ENCODE results near the gene MGRN1. TPM values are rescaled to one million over a fixed set of nuclear protein-coding genes. Genes with fewer than 3 reads are reported as not detected.

MGRN1 gene
- total RNA-seq, 1 experiment from 2014 or later: 61.3 TPM

DNA sequence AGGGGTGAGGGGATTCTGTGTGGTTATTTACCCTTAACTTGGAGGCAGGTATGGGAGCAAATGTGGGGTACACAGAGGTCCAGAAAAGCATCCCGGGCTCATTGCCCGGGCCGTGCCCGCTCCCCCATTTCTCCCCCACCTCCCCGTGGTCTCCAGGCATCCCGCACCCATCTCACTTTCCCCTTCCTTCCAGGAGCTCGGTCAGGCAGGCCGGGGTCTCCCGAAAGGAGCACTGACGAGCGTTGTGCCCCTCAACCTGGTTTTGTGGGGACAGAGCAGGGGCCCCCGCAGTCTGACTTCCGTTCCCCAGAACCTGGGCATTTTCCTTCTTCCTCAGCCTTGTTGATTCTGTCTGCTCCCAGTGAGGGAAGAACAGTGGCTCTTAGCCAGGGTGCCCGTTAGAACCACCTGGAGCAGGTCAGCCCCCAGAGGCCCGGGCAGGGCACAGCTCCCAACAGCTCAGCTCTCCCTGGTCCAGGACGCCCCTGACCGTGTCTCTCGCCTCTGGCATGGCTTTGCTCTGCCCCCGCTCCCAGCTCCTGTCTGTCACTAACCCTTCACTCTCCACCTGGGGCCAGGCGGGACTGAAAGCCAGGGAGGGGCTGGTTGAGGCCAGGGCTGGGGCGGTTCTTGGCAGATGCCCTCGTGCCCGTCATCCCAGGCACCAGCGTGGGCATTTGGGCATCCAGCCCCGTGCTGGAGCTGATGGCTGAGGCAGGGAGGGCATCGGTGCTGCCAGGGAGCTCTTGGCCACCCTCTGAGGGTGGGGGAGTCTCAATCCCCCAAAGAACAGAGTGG is 56.2 kb downstream of the MGRN1 start:
- H3K9me3 Mint-ChIP-seq (ENCODE audit: unreplicated experiment): no peaks in the 10 kb centered on the region
- BruUV-seq (replicated peaks): TSS peak; percentile 54
- CTCF ChIA-PET: interaction anchor here (0.6 to 3.5 kb wide), 3 partner anchors 47 to 56 kb away, joined by 4 to 18 read pairs (median 4); partner anchors contain the start of genes ANKS3, DNAAF8 and MGRN1
- TF ChIP-seq, protein P1, sequence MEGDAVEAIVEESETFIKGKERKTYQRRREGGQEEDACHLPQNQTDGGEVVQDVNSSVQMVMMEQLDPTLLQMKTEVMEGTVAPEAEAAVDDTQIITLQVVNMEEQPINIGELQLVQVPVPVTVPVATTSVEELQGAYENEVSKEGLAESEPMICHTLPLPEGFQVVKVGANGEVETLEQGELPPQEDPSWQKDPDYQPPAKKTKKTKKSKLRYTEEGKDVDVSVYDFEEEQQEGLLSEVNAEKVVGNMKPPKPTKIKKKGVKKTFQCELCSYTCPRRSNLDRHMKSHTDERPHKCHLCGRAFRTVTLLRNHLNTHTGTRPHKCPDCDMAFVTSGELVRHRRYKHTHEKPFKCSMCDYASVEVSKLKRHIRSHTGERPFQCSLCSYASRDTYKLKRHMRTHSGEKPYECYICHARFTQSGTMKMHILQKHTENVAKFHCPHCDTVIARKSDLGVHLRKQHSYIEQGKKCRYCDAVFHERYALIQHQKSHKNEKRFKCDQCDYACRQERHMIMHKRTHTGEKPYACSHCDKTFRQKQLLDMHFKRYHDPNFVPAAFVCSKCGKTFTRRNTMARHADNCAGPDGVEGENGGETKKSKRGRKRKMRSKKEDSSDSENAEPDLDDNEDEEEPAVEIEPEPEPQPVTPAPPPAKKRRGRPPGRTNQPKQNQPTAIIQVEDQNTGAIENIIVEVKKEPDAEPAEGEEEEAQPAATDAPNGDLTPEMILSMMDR (IDR thresholded peaks at IDR 0.05; ENCODE audit: unreplicated experiment): no peak
- peaks cover 60% of the 10 kb centered on the region for H3K36me3 Mint-ChIP-seq (ENCODE audit: insufficient read depth, unreplicated experiment)
- POLR2A ChIA-PET: interaction anchor here (0.7 to 2.5 kb wide), 15 partner anchors 8 to 262 kb away, joined by 3 to 30 read pairs (median 7); partner anchors contain the start of genes ANKS3, DNAAF8, MGRN1 and NUDT16L1
- peaks cover 15% of the 10 kb centered on the region for H3K4me1 Mint-ChIP-seq (ENCODE audit: insufficient read depth, unreplicated experiment)
- intact Hi-C loops (cut with micrococcal nuclease): no loop called here
- peak overlapping the region; percentile 97 for H3K27ac Mint-ChIP-seq (ENCODE audit: low read depth, unreplicated experiment)
- H3K4me3 Mint-ChIP-seq (ENCODE audit: unreplicated experiment): peak overlapping the region; percentile 79
- DNase-seq (ENCODE audit: unreplicated experiment): peak; percentile 66
- no peaks in the 10 kb centered on the region for H3K27me3 Mint-ChIP-seq (ENCODE audit: insufficient read depth, unreplicated experiment)

DNA sequence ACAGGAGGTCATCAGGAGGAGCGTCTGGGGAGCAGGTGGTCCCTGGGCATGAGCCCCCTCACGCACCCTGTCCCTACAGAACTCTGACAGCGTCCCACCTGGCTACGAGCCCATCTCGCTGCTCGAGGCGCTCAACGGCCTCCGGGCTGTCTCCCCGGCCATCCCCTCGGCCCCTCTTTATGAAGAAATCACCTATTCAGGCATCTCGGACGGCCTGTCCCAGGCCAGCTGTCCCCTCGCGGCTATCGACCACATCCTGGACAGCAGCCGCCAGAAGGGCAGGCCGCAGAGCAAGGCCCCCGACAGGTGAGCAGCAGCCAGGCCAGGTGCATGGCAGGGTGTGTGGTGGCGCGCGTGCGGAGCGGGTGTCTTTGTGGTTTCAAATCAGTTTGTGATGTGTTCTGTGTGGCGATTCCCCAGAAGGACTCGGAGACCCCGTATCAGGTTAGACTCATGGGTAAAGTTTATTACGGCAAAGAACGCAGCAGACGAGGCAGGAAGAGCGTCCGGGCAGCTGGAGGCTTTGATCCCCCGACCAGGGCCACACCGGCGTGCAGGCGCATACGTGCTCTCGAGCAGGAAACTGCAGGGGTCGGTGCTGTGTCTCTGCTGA is 57.0 kb downstream of the MGRN1 start:
- ChIA-PET CTCF (interaction anchor here (0.5 to 3.5 kb wide), 4 partner anchors 48 to 275 kb away, joined by 3 to 18 read pairs (median 5); partner anchors contain the start of gene MGRN1), POLR2A (interaction anchor here (1.1 to 2.5 kb wide), 3 partner anchors 11 to 167 kb away, joined by 4 to 30 read pairs (median 16); partner anchors contain the start of gene NUDT16L1)
- DNase-seq (ENCODE audit: unreplicated experiment): no peak
- Mint-ChIP-seq H3K9me3 (ENCODE audit: unreplicated experiment) (no peaks in the 10 kb centered on the region), H3K36me3 (ENCODE audit: insufficient read depth, unreplicated experiment) (peaks cover 62% of the 10 kb centered on the region), H3K4me1 (ENCODE audit: insufficient read depth, unreplicated experiment) (peaks cover 15% of the 10 kb centered on the region), H3K27me3 (ENCODE audit: insufficient read depth, unreplicated experiment) (no peaks in the 10 kb centered on the region), H3K4me3 (ENCODE audit: unreplicated experiment) (peak overlapping the region; percentile 79), H3K27ac (ENCODE audit: low read depth, unreplicated experiment) (peak overlapping the region; percentile 97)
- intact Hi-C loops (cut with micrococcal nuclease): no loop called here
- no TSS peak for BruUV-seq (replicated peaks)
- TF ChIP-seq, protein P1 (IDR thresholded peaks at IDR 0.05; ENCODE audit: unreplicated experiment): no peak

DNA sequence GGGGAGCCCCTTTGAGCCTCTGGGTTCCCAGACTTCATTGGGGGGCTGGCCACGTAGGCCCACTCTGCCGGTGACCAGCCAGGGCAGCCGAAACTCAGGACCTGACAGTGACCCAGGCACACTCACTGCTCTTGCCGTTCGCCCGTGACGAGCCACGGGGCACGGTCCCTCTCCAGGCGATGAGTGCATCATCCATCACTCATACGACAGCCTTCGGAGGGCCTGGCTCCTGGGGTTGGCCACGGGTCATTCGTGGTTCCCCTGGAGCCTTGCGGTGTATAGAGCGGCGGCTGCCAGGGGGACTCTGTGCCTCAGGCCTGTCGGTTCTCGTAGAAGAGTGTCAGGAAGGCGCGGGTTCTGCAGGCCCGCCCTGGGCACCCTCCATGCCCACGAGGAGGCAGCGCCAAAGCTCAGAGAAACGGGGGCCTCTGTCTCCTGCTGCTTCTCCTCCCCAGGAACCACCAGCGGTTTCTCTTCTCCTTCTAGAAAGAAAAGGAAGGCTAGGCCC is 57.5 kb downstream of the MGRN1 start:
- POLR2A ChIA-PET: no interaction called here
- H3K4me3 Mint-ChIP-seq (ENCODE audit: unreplicated experiment): no peak overlapping the region
- intact Hi-C loops (cut with micrococcal nuclease): no loop called here
- peaks cover 15% of the 10 kb centered on the region for H3K4me1 Mint-ChIP-seq (ENCODE audit: insufficient read depth, unreplicated experiment)
- H3K27ac Mint-ChIP-seq (ENCODE audit: low read depth, unreplicated experiment): no peak overlapping the region
- DNase-seq (ENCODE audit: unreplicated experiment): no peak
- no TSS peak for BruUV-seq (replicated peaks)
- TF ChIP-seq, protein P1 (IDR thresholded peaks at IDR 0.05; ENCODE audit: unreplicated experiment): no peak
- H3K9me3 Mint-ChIP-seq (ENCODE audit: unreplicated experiment): no peaks in the 10 kb centered on the region
- H3K27me3 Mint-ChIP-seq (ENCODE audit: insufficient read depth, unreplicated experiment): no peaks in the 10 kb centered on the region
- CTCF ChIA-PET: interaction anchor here (0.5 to 3.5 kb wide), 4 partner anchors 10 to 274 kb away, joined by 3 to 18 read pairs (median 6); partner anchors contain the start of gene MGRN1
- peaks cover 63% of the 10 kb centered on the region for H3K36me3 Mint-ChIP-seq (ENCODE audit: insufficient read depth, unreplicated experiment)

Measured in MCF 10A (cell line).